Measurements from ENCODE around the gene C10orf53. TPM values are rescaled to one million over a fixed set of nuclear protein-coding genes. Genes with fewer than 3 reads are reported as not detected.

Gene C10orf53
- total RNA-seq, 2 experiments from 2014 or later, result not detected

DNA sequence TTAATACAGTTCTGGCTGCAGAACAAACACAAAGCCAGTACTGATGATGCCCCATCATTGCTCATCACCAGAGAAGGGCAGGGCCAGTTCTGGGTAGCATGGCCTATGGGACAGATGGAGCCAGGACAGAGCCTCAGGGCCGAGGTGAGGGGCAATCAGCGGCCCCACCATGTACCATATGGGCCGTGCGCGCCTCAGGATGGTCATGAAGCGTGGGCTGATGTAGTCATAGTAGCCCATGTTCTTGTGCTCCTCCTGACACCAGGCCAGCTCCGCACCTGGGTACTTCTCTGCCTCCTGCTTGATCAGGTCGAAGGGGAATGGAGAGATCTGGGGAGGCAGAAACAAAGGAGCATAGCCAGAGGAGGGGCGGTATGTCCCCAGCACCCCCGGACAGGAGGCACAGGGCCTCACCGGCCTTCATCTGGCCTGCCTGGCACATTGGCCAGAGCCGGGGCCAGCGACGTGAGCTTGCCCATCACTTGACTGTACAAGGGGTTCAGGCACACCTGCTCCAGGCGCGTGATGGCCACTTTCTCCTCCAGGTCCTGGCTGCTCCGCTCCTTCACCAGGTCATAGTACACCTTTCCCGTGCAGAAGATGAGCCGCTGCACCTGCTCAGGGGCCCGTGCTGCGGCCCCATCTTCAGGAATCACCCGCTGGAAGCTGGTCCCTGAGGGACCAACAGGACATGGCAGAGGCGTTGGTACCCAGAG is 56.6 kb downstream of the C10orf53 start:
- Mint-ChIP-seq H3K27me3 (no peaks in the 10 kb centered on the region), H3K9me3 (no peaks in the 10 kb centered on the region), H3K4me1 (ENCODE audit: low read depth) (no peaks in the 10 kb centered on the region), H3K36me3 (ENCODE audit: low read depth) (no peaks in the 10 kb centered on the region), H3K27ac (no peak overlapping the region), H3K4me3 (no peak overlapping the region)
- TF ChIP-seq CTCF (IDR thresholded peaks at IDR 0.05), result no peak
- DNase-seq (peak in 1 of 14 experiments; percentile 4), ATAC-seq (ENCODE audit: poor library complexity) (no peak)
- H3K27ac ChIP-seq (ENCODE audit: low read depth in 1 of 2, low read length in 2 of 2), result no peak overlapping the region
- ChIA-PET POLR2A (no interaction called here), CTCF (no interaction called here)
- H3K27me3 ChIP-seq (ENCODE audit: control insufficient read depth in 1 of 2, insufficient read depth in 2 of 2, low read length in 2 of 2), result no peaks in the 10 kb centered on the region
- intact Hi-C loops (cut with DNase I, micrococcal nuclease), result no loop called here
- no peaks in the 10 kb centered on the region for H3K4me1 ChIP-seq (ENCODE audit: insufficient read depth, low read length)
- peaks cover 0 to 23% of the 10 kb centered on the region in 2 experiments for H3K9me3 ChIP-seq (ENCODE audit: control insufficient read depth in 1 of 2, insufficient read depth in 1 of 2, low read length in 2 of 2)
- H3K4me3 ChIP-seq (ENCODE audit: low read length), result no peak overlapping the region
- H3K36me3 ChIP-seq (ENCODE audit: insufficient read depth, low read length), result no peaks in the 10 kb centered on the region

- ChIA-PET CTCF (no interaction called here), POLR2A (no interaction called here)
- no peaks in the 10 kb centered on the region for H3K36me3 ChIP-seq (ENCODE audit: insufficient read depth, low read length)
- H3K27ac ChIP-seq (ENCODE audit: low read depth in 1 of 2, low read length in 2 of 2), result no peak overlapping the region
- no peaks in the 10 kb centered on the region for H3K36me3 Mint-ChIP-seq (ENCODE audit: low read depth)
- peaks cover 0 to 26% of the 10 kb centered on the region in 2 experiments for H3K9me3 ChIP-seq (ENCODE audit: control insufficient read depth in 1 of 2, insufficient read depth in 1 of 2, low read length in 2 of 2)
- H3K4me3 ChIP-seq (ENCODE audit: low read length), result no peak overlapping the region
- intact Hi-C loops (cut with DNase I, micrococcal nuclease), result no loop called here
- H3K27ac Mint-ChIP-seq, result no peak overlapping the region
- no peaks in the 10 kb centered on the region for H3K9me3 Mint-ChIP-seq
- H3K4me3 Mint-ChIP-seq, result no peak overlapping the region
- DNase-seq, result peak in 1 of 14 experiments; percentile 3
- no peak for TF ChIP-seq CTCF (IDR thresholded peaks at IDR 0.05)
- no peaks in the 10 kb centered on the region for H3K4me1 Mint-ChIP-seq (ENCODE audit: low read depth)
- no peak for ATAC-seq (ENCODE audit: poor library complexity)
- no peaks in the 10 kb centered on the region for H3K27me3 Mint-ChIP-seq
- no peaks in the 10 kb centered on the region for H3K4me1 ChIP-seq (ENCODE audit: insufficient read depth, low read length)
- H3K27me3 ChIP-seq (ENCODE audit: control insufficient read depth in 1 of 2, insufficient read depth in 2 of 2, low read length in 2 of 2), result no peaks in the 10 kb centered on the region
These were observed 57.2 kb downstream of the C10orf53 start for GRCh38 chr10:49736564-49737113.

GRCh38 chr10:49737474-49738201 is 58.2 kb downstream of the C10orf53 start:
- no peaks in the 10 kb centered on the region for H3K27me3 ChIP-seq (ENCODE audit: control insufficient read depth in 1 of 2, insufficient read depth in 2 of 2, low read length in 2 of 2)
- CTCF ChIA-PET, result no interaction called here
- ATAC-seq (ENCODE audit: poor library complexity), result no peak

More at GRCh38 chr10:49737474-49738201, 58.2 kb downstream of the C10orf53 start:
- Histone ChIP-seq H3K4me3 (ENCODE audit: low read length) (no peak overlapping the region), H3K4me1 (ENCODE audit: insufficient read depth, low read length) (no peaks in the 10 kb centered on the region), H3K9me3 (ENCODE audit: control insufficient read depth in 1 of 2, insufficient read depth in 1 of 2, low read length in 2 of 2) (peaks cover 0 to 26% of the 10 kb centered on the region in 2 experiments), H3K27ac (ENCODE audit: low read depth in 1 of 2, low read length in 2 of 2) (no peak overlapping the region), H3K36me3 (ENCODE audit: insufficient read depth, low read length) (no peaks in the 10 kb centered on the region)
- no peak for TF ChIP-seq CTCF (IDR thresholded peaks at IDR 0.05)
- Mint-ChIP-seq H3K27me3 (no peaks in the 10 kb centered on the region), H3K4me3 (no peak overlapping the region), H3K4me1 (ENCODE audit: low read depth) (no peaks in the 10 kb centered on the region), H3K36me3 (ENCODE audit: low read depth) (no peaks in the 10 kb centered on the region), H3K9me3 (no peaks in the 10 kb centered on the region), H3K27ac (no peak overlapping the region)
- intact Hi-C loops (cut with DNase I, micrococcal nuclease), result no loop called here
- peak in 1 of 14 experiments; percentile 2 for DNase-seq
- POLR2A ChIA-PET, result no interaction called here
